ENCODE data around the gene CDK5.
A peak's percentile ranks its signal among the peaks of the same experiment; 100 is the strongest.
"Not testable (repeated sequence)": the region's sequence is repeated elsewhere in the genome, so short reads cannot be mapped to it uniquely, and the experiment has no call there.

The CDK5 gene

DNA sequence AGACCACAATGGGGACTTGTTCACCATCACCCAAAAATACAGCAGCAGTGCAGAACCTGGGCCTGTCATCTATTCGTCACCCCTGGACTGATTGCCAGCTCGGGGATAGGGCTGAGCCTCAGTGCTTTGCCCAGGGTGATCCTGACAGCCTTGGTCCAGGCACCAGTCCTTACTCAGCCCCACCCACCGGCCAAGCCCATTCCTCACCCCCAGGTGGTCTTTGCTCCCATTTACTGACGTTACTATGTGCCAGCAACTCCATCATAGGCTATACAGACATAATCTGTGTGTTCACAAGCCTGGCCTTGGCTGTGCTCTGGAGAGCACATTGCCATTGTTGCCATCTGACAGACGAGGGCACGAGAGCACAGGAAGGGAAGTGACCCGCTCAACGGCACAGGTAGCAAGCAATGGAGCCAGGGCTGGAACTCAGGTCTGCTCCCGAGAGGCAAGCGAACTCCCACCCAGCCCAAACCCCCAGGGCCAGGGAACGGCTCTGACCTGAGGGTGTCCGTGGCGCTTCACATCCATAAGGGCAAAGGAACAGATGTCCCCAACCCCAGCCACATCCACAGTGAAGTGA, 40.2 kb downstream of the CDK5 start:
- DNase-seq (ENCODE audit: extremely low read depth in 1 of 2, low read depth in 1 of 2): no peak

DNA sequence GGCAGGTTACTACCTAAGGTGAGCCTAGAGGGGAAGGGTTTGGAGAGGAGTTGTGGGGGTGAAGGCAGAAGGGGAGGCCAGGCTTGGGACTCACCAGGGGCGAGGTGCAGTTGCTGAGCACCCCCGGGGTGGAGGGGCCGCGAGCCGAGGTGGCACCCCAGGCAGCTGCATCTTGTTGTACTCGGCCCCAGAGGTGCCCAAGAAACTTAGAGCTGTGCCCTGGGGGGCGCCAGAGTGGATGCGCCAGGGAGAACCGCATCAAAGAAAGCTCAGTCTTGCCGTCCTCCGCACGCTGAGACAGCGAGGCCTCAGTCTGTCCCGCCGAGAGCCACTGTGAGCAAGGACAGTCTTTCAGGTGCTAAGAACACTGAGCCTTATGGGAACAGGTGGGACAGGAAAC, 40.8 kb downstream of the CDK5 start:
- DNase-seq (ENCODE audit: extremely low read depth in 1 of 2, low read depth in 1 of 2): no peak

DNA sequence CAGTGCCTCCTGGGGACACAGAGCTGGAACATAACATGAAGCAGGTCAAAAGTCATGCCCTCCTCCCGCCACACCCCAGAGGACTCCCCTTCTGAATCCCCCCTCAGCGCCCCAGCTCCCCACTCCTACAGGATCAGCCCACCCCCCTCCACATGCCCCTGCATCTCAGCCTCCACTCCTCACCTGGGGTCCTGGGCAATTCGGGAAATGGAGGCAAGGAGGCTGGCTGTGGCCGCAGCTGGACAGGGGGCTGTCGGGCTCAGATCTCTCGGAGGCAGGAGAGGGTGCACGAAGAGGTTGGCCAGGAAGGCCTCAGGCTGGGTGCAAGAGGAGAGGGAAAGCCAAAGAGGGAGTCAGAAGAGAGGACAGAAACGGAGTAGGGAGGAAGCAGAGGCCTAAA, 41.2 kb downstream of the CDK5 start:
- DNase-seq (ENCODE audit: extremely low read depth in 1 of 2, low read depth in 1 of 2): no peak

DNA sequence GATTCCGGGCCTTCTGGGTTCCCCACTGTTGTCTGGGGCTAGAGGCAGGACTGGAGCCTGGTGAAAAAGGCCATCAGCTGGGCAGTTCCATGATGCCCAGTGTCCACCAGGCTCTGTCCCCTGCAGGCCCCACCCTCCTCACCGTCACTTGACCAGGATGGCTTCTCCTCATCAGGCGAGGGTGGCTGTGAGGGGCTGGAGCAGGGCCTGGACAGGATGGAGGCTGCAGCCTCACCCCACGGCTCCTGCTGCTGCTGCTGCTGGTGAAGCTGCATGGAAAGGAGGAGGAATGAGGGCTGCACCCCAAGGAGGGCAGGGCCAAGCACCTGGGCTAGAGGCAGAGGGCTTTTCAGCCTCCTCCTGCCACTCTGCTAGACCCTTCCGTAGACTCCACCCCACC, 41.7 kb downstream of the CDK5 start:
- DNase-seq (ENCODE audit: extremely low read depth in 1 of 2, low read depth in 1 of 2): no peak

DNA sequence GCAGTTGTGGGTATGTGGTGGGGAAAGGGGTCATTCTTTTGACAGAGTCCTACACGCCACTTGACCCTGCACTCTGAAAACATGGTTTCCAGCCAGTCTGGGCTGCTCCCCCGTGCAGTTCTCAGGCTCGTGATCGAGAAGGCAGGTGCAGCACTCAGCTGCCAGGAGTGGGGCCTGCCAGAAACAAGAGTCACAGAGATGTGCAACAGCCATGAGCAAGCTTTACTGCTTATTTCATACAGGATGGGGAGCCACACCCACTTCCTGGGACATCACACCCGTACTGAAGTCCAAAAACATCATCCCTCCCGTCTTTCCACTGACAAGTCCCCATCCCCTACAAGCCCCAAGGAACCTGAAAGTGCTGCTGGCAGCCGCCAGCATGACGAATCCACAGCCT, 42.7 kb downstream of the CDK5 start:
- no peak for DNase-seq (ENCODE audit: extremely low read depth in 1 of 2, low read depth in 1 of 2)

DNA sequence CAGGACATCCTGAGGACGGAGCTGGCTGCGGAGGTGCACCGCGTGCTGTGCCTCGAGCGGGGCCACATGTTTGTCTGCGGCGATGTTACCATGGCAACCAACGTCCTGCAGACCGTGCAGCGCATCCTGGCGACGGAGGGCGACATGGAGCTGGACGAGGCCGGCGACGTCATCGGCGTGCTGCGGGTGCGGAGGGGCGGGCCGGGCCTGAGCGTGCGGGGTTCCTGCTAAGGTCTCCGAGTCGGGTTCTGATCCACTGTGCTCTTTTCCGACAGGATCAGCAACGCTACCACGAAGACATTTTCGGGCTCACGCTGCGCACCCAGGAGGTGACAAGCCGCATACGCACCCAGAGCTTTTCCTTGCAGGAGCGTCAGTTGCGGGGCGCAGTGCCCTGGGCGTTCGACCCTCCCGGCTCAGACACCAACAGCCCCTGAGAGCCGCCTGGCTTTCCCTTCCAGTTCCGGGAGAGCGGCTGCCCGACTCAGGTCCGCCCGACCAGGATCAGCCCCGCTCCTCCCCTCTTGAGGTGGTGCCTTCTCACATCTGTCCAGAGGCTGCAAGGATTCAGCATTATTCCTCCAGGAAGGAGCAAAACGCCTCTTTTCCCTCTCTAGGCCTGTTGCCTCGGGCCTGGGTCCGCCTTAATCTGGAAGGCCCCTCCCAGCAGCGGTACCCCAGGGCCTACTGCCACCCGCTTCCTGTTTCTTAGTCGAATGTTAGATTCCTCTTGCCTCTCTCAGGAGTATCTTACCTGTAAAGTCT, 43.8 kb downstream of the CDK5 start:
- DNase-seq (ENCODE audit: extremely low read depth in 1 of 2, low read depth in 1 of 2): peak; percentile 79 to 84

DNA sequence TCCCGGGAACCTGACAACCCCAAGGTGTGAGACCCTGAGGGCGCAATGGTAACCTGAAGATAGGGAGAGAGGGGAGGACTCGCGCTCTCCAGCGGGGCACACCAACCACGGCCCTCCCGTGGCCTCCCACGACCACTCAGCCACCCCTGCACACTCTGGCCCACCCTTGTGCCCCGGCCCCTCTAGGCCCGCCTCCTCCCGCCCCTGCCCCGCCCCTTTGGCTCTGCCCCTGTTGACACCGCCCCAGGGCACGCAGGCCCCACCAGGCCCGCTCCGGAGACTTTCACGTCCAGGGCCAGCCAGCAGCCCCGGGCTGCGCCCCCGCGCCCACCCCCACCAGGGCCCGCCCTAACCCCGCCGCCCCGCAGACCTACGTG, 44.4 kb downstream of the CDK5 start:
- no peak for DNase-seq (ENCODE audit: extremely low read depth in 1 of 2, low read depth in 1 of 2)

DNA sequence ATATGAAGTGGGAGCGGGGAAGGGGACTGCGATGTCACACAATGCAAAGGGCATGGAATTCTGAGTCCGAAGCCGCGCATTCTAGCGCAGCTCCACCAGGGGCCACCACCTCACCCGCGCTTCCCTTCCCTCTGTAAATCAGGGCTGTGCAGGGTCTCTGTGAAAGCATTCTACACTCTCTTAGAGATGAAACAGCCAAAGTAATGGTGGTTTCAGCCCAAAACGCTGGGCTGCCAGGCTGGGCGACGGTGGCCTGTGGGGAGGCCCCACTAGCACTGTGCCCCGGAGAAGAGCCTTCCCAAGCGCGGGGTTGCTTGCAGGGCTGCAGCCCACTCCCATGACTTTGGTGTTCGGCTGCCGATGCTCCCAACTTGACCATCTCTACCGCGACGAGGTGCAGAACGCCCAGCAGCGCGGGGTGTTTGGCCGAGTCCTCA, 44.8 kb downstream of the CDK5 start:
- DNase-seq (ENCODE audit: extremely low read depth in 1 of 2, low read depth in 1 of 2): no peak

DNA sequence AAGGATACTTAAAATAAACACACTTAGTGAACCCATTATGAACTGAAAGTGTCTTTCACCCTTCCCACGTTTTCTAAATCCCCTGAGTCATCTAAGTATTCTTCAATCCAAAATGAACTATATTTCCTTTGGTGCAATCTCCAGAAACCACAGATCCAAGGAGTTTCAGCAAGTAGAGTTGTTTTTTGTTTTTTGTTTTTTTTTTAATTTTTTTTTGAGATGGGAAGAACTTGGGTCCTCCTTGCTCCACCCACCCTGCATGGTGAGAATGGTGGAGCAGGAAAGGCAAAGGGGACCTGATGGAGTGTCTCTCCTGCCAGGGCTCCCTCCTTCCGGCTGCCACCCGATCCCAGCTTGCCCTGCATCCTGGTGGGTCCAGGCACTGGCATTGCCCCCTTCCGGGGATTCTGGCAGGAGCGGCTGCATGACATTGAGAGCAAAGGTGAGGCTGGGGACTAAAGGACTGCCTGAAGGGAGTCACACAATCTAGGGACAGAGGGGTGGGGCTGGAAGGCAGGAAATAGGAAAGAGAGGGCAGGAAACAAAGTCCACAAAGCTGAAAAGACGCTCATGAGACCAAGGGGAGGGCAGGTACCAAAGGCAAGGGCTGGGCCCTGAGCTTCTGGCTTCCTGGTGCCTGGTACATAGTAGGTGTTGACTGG, 45.5 kb downstream of the CDK5 start:
- no peak for DNase-seq (ENCODE audit: extremely low read depth in 1 of 2, low read depth in 1 of 2)

DNA sequence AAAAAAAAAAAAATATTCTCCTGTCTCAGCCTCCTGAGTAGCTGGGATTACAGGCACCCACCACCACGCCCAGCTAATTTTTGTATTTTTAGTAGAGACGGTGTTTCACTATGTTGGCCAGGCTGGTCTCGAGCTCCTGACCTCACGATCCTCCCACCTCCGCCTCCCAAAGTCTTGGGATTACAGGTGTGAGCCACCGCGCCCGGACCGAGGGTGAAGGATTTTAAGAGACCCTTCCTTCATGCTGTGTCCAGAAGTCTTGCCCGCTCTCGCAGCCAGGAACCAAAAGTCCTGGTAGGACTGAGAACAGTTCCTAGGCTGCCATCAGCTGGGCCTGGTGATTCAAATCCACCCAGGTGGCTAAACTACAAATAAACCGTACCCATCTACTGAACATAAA, 46.1 kb downstream of the CDK5 start:
- DNase-seq (ENCODE audit: extremely low read depth in 1 of 2, low read depth in 1 of 2): not testable (repeated sequence)

DNA sequence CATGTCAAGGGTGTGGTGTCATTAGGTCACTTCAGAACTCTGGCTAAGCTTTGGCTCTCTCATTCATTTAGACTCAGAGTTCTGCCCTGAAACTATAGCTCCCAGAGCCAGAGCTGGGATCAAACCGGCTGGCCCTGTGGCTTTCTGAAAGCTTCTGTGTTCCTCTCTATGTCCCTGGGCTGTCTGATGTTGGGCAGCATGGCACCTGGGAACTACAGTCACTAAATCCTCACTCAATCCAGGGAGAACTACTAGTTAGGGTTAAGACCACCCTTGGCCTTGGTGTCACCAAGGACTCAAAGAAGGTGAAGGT, 46.6 kb downstream of the CDK5 start:
- no peak for DNase-seq (ENCODE audit: extremely low read depth in 1 of 2, low read depth in 1 of 2)

DNA sequence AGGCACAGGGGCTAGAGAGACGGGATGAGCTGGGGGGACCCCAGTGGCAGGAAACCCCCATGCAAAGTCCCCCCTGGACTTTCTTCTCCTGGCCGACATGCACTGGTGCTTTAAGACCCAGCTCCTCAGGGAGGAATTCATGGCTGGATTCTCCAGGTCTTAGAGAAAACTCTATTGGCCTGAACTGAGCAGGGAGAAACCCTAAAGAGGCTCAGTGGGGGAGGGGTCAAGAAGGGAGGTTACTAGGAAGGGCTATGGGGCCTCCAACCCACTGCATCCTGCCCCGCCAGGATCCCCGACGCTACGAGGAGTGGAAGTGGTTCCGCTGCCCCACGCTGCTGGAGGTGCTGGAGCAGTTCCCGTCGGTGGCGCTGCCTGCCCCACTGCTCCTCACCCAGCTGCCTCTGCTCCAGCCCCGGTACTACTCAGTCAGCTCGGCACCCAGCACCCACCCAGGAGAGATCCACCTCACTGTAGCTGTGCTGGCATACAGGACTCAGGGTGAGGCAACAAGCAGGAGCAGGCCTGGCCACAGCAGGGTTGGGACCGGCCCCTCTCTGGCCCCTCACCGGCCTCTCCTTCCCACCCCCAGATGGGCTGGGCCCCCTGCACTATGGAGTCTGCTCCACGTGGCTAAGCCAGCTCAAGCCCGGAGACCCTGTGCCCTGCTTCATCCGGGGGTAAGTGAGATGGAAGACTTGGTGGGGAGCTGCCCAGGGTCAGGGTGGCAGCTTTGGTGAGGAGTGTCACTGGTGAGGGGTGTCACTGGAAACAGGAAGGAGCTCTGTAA, 47.2 kb downstream of the CDK5 start:
- DNase-seq (ENCODE audit: extremely low read depth in 1 of 2, low read depth in 1 of 2): no peak

DNA sequence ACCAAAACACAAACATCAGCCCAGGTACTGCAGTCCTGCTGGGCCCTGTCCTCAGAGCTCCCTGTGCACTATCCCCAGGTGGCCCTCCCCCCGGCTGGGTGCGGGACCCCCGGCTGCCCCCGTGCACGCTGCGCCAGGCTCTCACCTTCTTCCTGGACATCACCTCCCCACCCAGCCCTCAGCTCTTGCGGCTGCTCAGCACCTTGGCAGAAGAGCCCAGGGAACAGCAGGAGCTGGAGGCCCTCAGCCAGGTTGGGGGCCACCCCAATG, 47.7 kb downstream of the CDK5 start:
- DNase-seq (ENCODE audit: extremely low read depth in 1 of 2, low read depth in 1 of 2): no peak

DNA sequence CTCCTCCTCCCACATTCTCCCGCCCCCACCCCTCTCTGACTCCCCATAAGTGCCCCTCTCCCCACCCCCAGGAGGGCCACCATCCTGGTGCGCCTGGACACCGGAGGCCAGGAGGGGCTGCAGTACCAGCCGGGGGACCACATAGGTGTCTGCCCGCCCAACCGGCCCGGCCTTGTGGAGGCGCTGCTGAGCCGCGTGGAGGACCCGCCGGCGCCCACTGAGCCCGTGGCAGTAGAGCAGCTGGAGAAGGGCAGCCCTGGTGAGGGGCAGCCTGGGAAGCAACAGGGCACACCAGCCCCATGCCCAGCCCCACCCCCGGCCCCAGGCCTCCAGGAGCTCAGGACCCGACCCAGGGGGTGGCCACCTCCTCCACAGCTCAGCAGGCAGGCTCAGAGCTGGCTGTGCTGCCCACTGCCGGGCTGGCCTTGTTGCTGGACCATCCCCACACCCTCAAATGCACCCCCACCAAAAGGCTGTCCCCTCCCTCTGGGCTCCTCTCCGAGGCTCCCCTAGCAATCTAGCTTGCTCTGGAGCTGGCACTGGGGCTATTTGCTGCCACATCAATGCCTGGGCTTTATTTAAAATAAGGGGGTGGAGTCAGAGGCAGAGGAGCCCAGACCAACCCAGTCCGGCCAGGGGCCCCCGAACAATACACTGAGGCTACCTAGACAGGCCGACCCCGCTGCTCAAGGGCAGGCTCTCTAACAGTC, 48.2 kb downstream of the CDK5 start:
- no peak for DNase-seq (ENCODE audit: extremely low read depth in 1 of 2, low read depth in 1 of 2)

DNA sequence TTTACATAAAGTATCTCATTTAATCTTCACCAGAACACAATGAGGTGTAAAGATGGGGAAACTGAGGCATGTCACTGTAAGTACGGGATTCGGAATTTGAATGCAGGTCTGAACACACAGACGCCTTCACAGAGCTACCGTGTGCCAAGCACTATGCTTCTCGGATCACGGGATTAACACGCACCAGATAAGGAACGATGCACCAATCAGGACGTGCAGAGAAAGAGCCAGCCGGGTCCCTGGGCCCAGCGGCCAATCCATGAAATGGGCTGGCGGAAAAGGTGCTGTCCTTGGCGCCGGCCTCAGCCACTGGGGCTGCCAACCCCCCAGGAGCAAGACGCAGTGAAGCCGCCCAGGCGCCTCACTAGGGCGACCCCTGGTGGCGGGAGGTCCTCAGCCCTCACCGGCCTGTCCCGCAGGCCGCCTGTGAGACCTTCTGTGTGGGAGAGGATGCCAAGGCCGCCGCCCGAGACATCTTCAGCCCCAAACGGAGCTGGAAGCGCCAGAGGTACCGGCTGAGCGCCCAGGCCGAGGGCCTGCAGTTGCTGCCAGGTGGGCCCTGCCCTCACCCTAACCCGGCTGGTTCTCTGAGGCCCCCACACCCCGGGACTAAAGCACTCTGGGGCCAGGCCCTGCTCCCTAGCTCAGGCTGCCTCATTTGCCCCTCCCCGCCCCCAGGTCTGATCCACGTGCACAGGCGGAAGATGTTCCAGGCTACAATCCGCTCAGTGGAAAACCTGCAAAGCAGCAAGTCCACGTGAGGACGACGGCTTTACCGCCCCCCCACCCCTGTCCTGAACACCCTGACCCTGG, 49.0 kb downstream of the CDK5 start:
- DNase-seq (ENCODE audit: extremely low read depth in 1 of 2, low read depth in 1 of 2): peak in 1 of 2 donors; percentile 70

DNA sequence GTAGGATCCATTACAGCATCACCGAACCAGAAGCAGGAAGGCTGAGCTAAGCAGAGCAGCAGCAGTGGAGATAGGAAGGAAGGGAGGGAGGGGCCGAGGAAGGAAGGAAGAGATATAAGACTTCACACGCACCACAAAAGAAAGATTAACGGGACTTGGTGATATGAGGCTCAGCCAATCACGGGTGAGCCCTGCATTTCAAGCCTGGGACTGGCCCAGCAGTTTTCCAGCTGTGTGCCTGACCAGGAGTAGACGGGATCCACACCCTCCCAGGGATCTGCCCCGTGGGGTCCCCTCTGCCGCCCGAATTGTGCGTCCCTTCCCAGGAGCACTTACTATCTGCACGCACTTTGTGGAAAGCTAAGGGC, 49.6 kb downstream of the CDK5 start:
- no peak for DNase-seq (ENCODE audit: extremely low read depth in 1 of 2, low read depth in 1 of 2)

DNA sequence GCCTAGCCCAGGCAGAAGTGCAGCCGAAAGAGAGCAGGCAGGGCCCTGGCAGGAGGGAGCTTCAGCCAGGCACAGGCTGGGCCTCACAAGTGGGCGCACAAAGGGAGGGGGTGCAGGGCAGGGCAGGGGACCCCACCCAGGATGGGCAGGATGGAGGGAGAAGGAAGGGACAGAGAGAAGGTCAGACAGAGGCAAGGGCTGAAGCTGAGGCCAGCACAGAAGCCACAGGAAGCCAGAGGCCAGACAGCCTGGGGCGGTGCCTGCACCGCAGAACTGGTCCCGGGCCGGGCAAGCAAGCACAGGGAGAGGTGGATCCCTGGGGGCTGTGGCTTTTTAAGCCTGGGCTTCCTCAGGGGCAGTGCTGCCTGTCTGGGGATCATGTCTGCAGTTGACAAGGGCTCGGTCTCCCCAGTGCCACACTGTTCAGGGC, 50.2 kb downstream of the CDK5 start:
- DNase-seq (ENCODE audit: extremely low read depth in 1 of 2, low read depth in 1 of 2): no peak

DNA sequence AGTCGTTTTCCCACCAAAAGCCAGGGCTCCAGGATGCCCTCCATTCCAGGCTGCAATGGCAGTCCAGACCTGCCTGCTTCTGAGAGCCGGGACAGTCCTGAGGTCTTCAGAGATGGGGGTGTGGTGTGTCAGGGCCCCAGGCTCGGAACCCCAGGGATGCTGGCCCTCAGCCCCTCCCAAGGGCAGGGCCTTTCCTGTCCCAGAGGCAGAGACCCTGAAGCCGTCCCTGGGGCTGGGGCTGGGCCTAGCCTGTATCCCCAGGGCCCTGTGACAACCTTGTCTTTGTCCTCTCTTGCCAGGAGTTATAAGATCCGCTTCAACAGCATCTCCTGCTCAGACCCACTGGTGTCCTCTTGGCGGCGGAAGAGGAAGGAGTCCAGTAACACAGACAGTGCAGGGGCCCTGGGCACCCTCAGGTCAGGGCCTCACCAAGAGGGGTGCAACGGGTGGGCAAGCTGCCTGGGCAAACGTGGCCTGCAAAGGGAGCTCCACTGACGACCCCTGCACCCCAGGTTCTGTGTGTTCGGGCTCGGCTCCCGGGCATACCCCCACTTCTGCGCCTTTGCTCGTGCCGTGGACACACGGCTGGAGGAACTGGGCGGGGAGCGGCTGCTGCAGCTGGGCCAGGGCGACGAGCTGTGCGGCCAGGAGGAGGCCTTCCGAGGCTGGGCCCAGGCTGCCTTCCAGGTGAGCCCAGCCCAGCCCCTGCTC, 51.0 kb downstream of the CDK5 start:
- DNase-seq (ENCODE audit: extremely low read depth in 1 of 2, low read depth in 1 of 2): no peak

DNA sequence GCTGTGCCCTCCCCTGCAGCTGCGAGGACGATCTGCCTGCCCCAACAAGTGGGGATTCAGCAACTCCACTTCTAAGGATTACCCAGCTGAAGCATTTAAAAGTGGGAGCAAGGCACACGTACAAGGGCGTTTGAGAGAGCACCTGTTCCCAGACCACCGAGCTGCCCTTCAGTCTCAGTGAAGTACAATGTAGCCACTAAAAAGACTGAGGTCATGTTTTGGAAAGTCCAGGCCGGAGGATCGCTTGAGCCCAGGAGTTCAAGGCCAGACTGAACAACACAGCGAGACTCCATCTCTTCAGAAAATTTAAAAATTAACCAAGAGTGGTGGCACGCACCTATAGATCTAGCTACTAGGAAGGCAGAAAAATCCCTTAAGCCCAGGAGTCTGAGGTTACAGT, 52.1 kb downstream of the CDK5 start:
- no peak for DNase-seq (ENCODE audit: extremely low read depth in 1 of 2, low read depth in 1 of 2)

Measured in activated CD8-positive, alpha-beta memory T cell treated with anti-CD3 and anti-CD28 coated beads for 1 hour (primary cell).